CD4-positive, CD25-positive, alpha-beta regulatory T cell (primary cell): Measurements from ENCODE around the gene C16orf87. TPM values are rescaled to one million over a fixed set of nuclear protein-coding genes. Genes with fewer than 3 reads are reported as not detected.
A peak's percentile ranks its signal among the peaks of the same experiment; 100 is the strongest.

Source experiments
- ATAC-seq, 2 donors: fragments of 150-1000 bp; cut with Tn5 transposase; one replicate each; pipeline ENCODE4 v1.10.0; 2021; ENCODE audit warnings: low read depth in 2 of 2, moderate number of reproducible peaks in 2 of 2, moderate library complexity in 1 of 2
- DNase-seq, 3 donors: peaks; one replicate each; pipeline versions ENCODE4 v3.0.0 to v3.0.0-alpha.2; 2012 to 2022; ENCODE audit warnings: mixed read lengths in 1 of 3
- H3K27ac ChIP-seq: one replicate; pipeline ENCODE4 v1.7.0; 2013; ENCODE audit warnings: mild to moderate bottlenecking, low read length; ENCODE audit not compliant: insufficient read depth, poor library complexity, severe bottlenecking
- H3K27me3 ChIP-seq: one replicate; pipeline ENCODE4 v1.7.0; 2013; ENCODE audit warnings: low read length; ENCODE audit not compliant: control insufficient read depth, insufficient read depth
- H3K36me3 ChIP-seq: one replicate; pipeline ENCODE4 v1.7.0; 2013; ENCODE audit warnings: mild to moderate bottlenecking, low read length, moderate library complexity; ENCODE audit not compliant: control insufficient read depth, insufficient read depth
- H3K4me1 ChIP-seq: 2 replicates; pipeline ENCODE4 v1.7.0; 2013; ENCODE audit warnings: mild to moderate bottlenecking, low read length; ENCODE audit not compliant: insufficient read depth, control insufficient read depth, poor library complexity, severe bottlenecking
- H3K4me3 ChIP-seq: one replicate; pipeline ENCODE4 v1.7.0; 2013; ENCODE audit warnings: low read depth, mild to moderate bottlenecking, low read length, moderate library complexity
- H3K9me3 ChIP-seq, 2 experiments: 1 replicate in 1 of 2; 2 replicates in 1 of 2; pipeline ENCODE4 v1.7.0; 2013; ENCODE audit warnings: low read length in 2 of 2, mild to moderate bottlenecking in 1 of 2, moderate library complexity in 1 of 2; ENCODE audit not compliant: control insufficient read depth in 2 of 2
- H3K27ac Mint-ChIP-seq, 3 donors: one replicate each; pipeline ENCODE4 v1.8.0; 2020 to 2022; ENCODE audit warnings: mild to moderate bottlenecking in 3 of 3, mixed read lengths in 3 of 3, moderate library complexity in 2 of 3
- H3K27me3 Mint-ChIP-seq: one replicate; pipeline ENCODE4 v1.8.0; 2022; ENCODE audit warnings: mild to moderate bottlenecking, mixed read lengths
- H3K36me3 Mint-ChIP-seq: one replicate; pipeline ENCODE4 v1.8.0; 2020; ENCODE audit warnings: mixed read lengths
- H3K4me1 Mint-ChIP-seq, 4 donors: one replicate each; pipeline ENCODE4 v1.8.0; 2020 to 2022; ENCODE audit warnings: mixed read lengths in 4 of 4, mild to moderate bottlenecking in 1 of 4
- H3K4me3 Mint-ChIP-seq, 4 donors: one replicate each; pipeline ENCODE4 v1.8.0; 2020 to 2022; ENCODE audit warnings: mild to moderate bottlenecking in 4 of 4, mixed read lengths in 4 of 4, moderate library complexity in 3 of 4
- H3K9me3 Mint-ChIP-seq, 7 donors: one replicate each; pipeline ENCODE4 v1.8.0; 2020 to 2022; ENCODE audit warnings: mixed read lengths in 7 of 7, mild to moderate bottlenecking in 3 of 7, moderate library complexity in 2 of 7
- polyA plus RNA-seq, 4 donors: library from polyadenylated mRNA; unstranded; fragments of 300-500 nt; fragmentation: Illumina TruSeq; gene quantifications; one replicate each; pipeline ENCODE4 v1.2.3, GENCODE V29; 2021
- total RNA-seq: library from RNA; stranded (reverse); gene quantifications from one replicate; pipeline ENCODE4 v1.2.3, GENCODE V29; 2022

C16orf87 gene
- total and polyA plus RNA-seq, 5 donors from 2014 or later = 13.1 to 24.6 (median 16.5) TPM

- H3K9me3 Mint-ChIP-seq = peaks cover 0 to 2% (median 0%) of the 10 kb centered on the region in 7 donors
- H3K27ac ChIP-seq = no peak overlapping the region
- H3K4me1 ChIP-seq = peaks cover 27% of the 10 kb centered on the region
- H3K27me3 ChIP-seq = no peaks in the 10 kb centered on the region
- ATAC-seq (no peak), DNase-seq (no peak)
- H3K4me3 Mint-ChIP-seq = no peak overlapping the region
- H3K27ac Mint-ChIP-seq = no peak overlapping the region
- H3K9me3 ChIP-seq = no peaks in the 10 kb centered on the region
- peaks cover 25 to 50% (median 34%) of the 10 kb centered on the region in 4 donors for H3K4me1 Mint-ChIP-seq
- peaks cover 4% of the 10 kb centered on the region for H3K36me3 ChIP-seq
- peaks cover 17% of the 10 kb centered on the region for H3K36me3 Mint-ChIP-seq
- peak overlapping the region; percentile 41 for H3K4me3 ChIP-seq
- H3K27me3 Mint-ChIP-seq = no peaks in the 10 kb centered on the region
Measured at GRCh38 chr16:46808997-46809396, 22.0 kb downstream of the C16orf87 start.

DNA sequence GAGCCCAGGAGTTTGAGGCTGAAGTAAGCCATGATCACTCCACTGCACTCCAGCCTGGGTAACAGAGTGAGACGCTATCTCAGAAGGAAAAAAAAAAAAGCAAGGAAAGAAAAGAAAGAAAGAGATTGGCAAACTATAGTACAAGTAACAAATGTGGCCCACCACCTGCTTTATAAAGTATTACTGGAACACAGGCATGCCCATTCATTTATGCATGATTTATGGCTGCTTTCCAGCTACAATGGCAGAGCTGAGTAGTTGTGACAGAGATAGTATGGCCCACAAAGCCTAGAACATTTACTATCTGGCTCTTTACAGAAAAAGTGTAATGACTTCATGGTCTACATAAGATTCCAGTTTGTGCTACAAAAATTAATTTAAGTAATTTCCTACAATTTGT, 23.6 kb downstream of the C16orf87 start:
- Mint-ChIP-seq H3K4me1 (peaks cover 21 to 50% (median 32%) of the 10 kb centered on the region in 4 donors), H3K27me3 (no peaks in the 10 kb centered on the region), H3K36me3 (peaks cover 13% of the 10 kb centered on the region), H3K9me3 (no peaks in the 10 kb centered on the region), H3K4me3 (no peak overlapping the region), H3K27ac (no peak overlapping the region)
- no peaks in the 10 kb centered on the region for H3K9me3 ChIP-seq
- no peaks in the 10 kb centered on the region for H3K27me3 ChIP-seq
- H3K4me1 ChIP-seq = peaks cover 19% of the 10 kb centered on the region
- ATAC-seq (no peak), DNase-seq (no peak)
- no peak overlapping the region for H3K4me3 ChIP-seq
- H3K27ac ChIP-seq = no peak overlapping the region
- H3K36me3 ChIP-seq = peaks cover 4% of the 10 kb centered on the region

DNA sequence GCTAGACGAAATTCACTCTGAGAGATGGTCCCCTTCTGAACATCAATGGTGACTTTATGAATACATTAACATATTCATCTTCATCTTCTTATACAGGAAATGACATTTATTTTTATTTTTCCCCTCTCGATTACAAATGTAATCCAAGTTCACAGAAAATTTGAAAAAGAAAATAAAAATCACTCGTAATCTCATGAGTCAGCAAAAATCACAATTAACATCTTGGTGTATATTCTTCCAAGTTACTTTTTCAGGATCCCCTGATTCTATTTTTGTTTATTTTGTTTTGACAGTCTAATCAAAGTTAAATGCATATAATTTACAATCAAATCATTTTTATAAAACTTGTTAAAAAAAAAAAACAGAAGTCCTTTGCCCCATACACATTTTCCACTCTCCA, 27.6 kb downstream of the C16orf87 start:
- Mint-ChIP-seq H3K4me3 (peak overlapping the region in 1 of 4 donors; percentile 1), H3K27ac (peak overlapping the region; percentile 9 to 78 (median 39)), H3K36me3 (peaks cover 13% of the 10 kb centered on the region), H3K4me1 (peaks cover 22 to 58% (median 39%) of the 10 kb centered on the region in 4 donors), H3K27me3 (no peaks in the 10 kb centered on the region), H3K9me3 (no peaks in the 10 kb centered on the region)
- no peak for ATAC-seq
- Histone ChIP-seq H3K4me1 (peaks cover 4% of the 10 kb centered on the region), H3K27ac (peak overlapping the region; percentile 45), H3K27me3 (no peaks in the 10 kb centered on the region), H3K36me3 (peaks cover 4% of the 10 kb centered on the region), H3K9me3 (no peaks in the 10 kb centered on the region), H3K4me3 (peak overlapping the region; percentile 45)
- DNase-seq = no peak

DNA sequence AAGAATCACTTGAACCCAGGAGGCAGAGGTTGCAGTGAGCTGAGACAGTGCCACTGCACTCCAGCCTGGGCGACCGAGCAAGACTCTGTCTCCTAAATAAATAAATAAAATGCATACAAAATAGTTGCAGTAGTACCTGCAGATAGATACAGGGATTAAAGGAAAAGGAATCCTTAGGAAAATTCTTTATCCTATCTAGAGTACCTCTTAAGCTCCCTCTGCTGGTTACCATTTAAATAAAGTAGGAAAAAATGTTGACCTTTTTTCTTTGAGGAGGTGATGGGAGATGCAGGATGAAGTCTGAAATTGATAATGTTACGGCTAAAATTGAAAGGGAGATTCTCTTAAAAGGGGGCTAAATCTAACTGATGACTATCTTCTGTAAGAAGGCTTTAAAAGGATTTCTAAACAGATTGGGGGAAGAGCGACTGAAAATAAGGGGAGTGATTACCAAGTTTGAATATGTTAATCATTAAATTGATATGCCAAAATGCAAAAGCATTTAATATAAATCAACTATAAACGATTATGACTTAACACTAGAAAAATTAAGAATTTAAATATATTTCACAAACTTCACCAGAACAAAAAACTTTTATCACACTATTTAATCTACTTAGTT, 29.4 kb downstream of the C16orf87 start:
- Mint-ChIP-seq H3K9me3 (peaks cover 0 to 5% (median 4%) of the 10 kb centered on the region in 7 donors), H3K4me3 (peak overlapping the region in 1 of 4 donors; percentile 0), H3K4me1 (peaks cover 17 to 46% (median 33%) of the 10 kb centered on the region in 4 donors), H3K27me3 (no peaks in the 10 kb centered on the region), H3K27ac (no peak overlapping the region), H3K36me3 (peaks cover 13% of the 10 kb centered on the region)
- Histone ChIP-seq H3K27ac (no peak overlapping the region), H3K4me3 (no peak overlapping the region), H3K27me3 (no peaks in the 10 kb centered on the region), H3K4me1 (peaks cover 4% of the 10 kb centered on the region), H3K36me3 (no peaks in the 10 kb centered on the region), H3K9me3 (peaks cover 4 to 9% of the 10 kb centered on the region in 2 experiments)
- DNase-seq = no peak
- ATAC-seq = no peak

GRCh38 chr16:46800494-46800893, 30.5 kb downstream of the C16orf87 start:
- H3K27ac ChIP-seq = no peak overlapping the region
- Mint-ChIP-seq H3K4me1 (peaks cover 17 to 41% (median 33%) of the 10 kb centered on the region in 4 donors), H3K4me3 (no peak overlapping the region), H3K9me3 (peaks cover 0 to 12% (median 4%) of the 10 kb centered on the region in 7 donors), H3K27me3 (no peaks in the 10 kb centered on the region), H3K27ac (no peak overlapping the region), H3K36me3 (peaks cover 16% of the 10 kb centered on the region)
- peaks cover 9 to 10% of the 10 kb centered on the region in 2 experiments for H3K9me3 ChIP-seq
- no peaks in the 10 kb centered on the region for H3K36me3 ChIP-seq
- peaks cover 4% of the 10 kb centered on the region for H3K4me1 ChIP-seq
- DNase-seq (no peak), ATAC-seq (no peak)
- H3K27me3 ChIP-seq = no peaks in the 10 kb centered on the region
- H3K4me3 ChIP-seq = no peak overlapping the region

DNA sequence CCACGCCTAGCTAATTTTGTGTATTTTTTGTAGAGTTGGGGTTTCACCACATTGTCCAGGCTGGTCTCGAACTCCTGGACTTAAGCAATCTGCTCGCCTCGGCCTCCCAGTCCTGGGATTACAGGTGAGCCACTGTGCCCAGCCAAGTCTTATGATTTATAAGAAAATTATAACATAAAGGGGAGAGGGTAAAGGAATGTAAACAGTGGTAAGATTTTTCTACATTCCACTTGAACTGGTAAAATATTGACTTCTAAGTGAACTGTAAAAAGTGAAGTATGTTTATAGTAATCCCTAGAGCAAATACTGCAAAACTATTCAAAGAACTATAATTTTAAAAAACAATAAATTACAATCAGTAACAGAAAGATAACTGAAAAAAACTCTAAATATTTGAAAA, 33.5 kb downstream of the C16orf87 start:
- H3K27me3 ChIP-seq = no peaks in the 10 kb centered on the region
- no peak overlapping the region for H3K4me3 Mint-ChIP-seq
- DNase-seq = no peak

DNA sequence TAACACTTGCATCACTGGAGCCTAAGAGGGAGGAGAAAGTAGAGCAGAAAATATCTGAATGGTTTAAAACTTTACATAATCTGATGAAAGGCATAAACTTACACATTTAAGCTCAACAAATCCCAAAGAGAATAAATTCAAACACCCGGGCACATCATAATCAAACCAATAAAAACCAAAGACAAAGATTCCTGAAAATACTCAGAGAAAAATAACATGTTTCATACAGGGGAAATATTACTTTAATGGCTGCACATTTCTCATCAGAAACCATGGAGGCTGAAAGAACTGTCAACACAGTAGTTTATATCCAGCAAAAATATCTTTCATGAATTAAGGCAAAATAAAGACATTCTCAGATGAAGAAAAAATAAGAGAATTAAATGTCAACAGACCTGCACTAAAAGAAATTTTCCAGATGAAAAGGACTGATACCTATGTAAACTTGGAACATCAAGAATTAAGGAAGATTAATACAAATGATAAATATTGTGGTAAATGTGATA, 34.2 kb downstream of the C16orf87 start:
- Mint-ChIP-seq H3K27ac (no peak overlapping the region), H3K4me3 (no peak overlapping the region), H3K27me3 (no peaks in the 10 kb centered on the region), H3K4me1 (peaks cover 3 to 24% (median 9%) of the 10 kb centered on the region in 4 donors), H3K36me3 (peaks cover 12% of the 10 kb centered on the region), H3K9me3 (peaks cover 2 to 23% (median 12%) of the 10 kb centered on the region in 7 donors)
- H3K4me3 ChIP-seq = no peak overlapping the region
- DNase-seq = no peak
- no peaks in the 10 kb centered on the region for H3K36me3 ChIP-seq
- no peaks in the 10 kb centered on the region for H3K4me1 ChIP-seq
- no peak overlapping the region for H3K27ac ChIP-seq
- ATAC-seq = no peak
- peaks cover 12 to 14% of the 10 kb centered on the region in 2 experiments for H3K9me3 ChIP-seq
- no peaks in the 10 kb centered on the region for H3K27me3 ChIP-seq

More for the DNA sequence above, 33.5 kb downstream of the C16orf87 start:
- H3K27me3 Mint-ChIP-seq = no peaks in the 10 kb centered on the region
- peak overlapping the region in 1 of 3 donors; percentile 38 for H3K27ac Mint-ChIP-seq
- H3K36me3 Mint-ChIP-seq = peaks cover 12% of the 10 kb centered on the region
- H3K4me1 Mint-ChIP-seq = peaks cover 3 to 17% (median 10%) of the 10 kb centered on the region in 4 donors
- H3K9me3 Mint-ChIP-seq = peaks cover 2 to 23% (median 10%) of the 10 kb centered on the region in 7 donors
- Histone ChIP-seq H3K27ac (no peak overlapping the region), H3K36me3 (no peaks in the 10 kb centered on the region), H3K4me1 (peaks cover under 1% of the 10 kb centered on the region), H3K9me3 (peaks cover 12 to 14% of the 10 kb centered on the region in 2 experiments), H3K4me3 (no peak overlapping the region)
- no peak for ATAC-seq
